ENCODE results near the gene DNAJB8. TPM values are rescaled to one million over a fixed set of nuclear protein-coding genes. Genes with fewer than 3 reads are reported as not detected.

Gene DNAJB8
- total RNA-seq, 2 donors from 2014 or later, result not detected

- Mint-ChIP-seq H3K27me3 (ENCODE audit: insufficient read depth) (peaks cover 96% of the 10 kb centered on the region), H3K4me3 (no peak overlapping the region), H3K36me3 (ENCODE audit: low read depth) (no peaks in the 10 kb centered on the region), H3K4me1 (peaks cover 11% of the 10 kb centered on the region), H3K9me3 (peaks cover 2% of the 10 kb centered on the region), H3K27ac (no peak overlapping the region)
- Histone ChIP-seq H3K9me3 (ENCODE audit: control insufficient read depth, low read length) (no peaks in the 10 kb centered on the region), H3K4me3 (ENCODE audit: low read length) (no peak overlapping the region), H3K36me3 (ENCODE audit: control insufficient read depth, insufficient read depth, low read length) (no peaks in the 10 kb centered on the region), H3K9ac (ENCODE audit: extremely low read depth, low read length, poor library complexity, severe bottlenecking) (no peak overlapping the region), H3K27me3 (ENCODE audit: control insufficient read depth, insufficient read depth, low read length, poor library complexity, severe bottlenecking) (peaks cover 84% of the 10 kb centered on the region), H3K27ac (ENCODE audit: low read depth, low read length) (no peak overlapping the region), H3K4me1 (ENCODE audit: control insufficient read depth, insufficient read depth, low read length) (no peaks in the 10 kb centered on the region)
- 84 to 89% methylated on average over 11 to 17 of the region's 17 CpGs for WGBS, 2 experiments (ENCODE audit: insufficient coverage in 1 of 2, insufficient read length in 1 of 2)
- TF ChIP-seq CTCF (conservative IDR thresholded peaks at IDR 0.05), result no peak
- DNase-seq, result no peak
Measured at GRCh38 chr3:128468285-128468790, 1.6 kb upstream of the DNAJB8 start.

DNA sequence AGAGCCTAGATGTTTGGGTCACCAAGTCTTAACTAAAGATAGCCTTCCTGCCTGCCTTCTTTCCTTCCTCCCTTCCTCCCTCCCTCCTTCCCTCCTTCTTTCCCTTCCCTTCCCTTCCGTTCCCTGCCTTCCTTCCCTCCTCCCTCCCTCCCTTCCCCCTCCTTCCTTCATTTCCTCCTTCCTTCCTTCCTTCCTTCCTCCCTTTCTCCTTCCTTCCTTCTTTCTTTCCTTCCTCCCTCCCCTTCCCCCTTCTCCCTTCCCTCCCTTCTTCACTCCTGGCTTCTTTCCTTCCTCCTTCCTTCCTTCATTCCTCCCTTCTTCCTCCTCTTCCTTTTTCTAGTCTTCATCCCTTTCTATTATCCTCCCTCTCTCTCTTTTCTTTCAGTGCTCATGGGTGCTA is 2.0 kb downstream of the DNAJB8 start:
- no peak for TF ChIP-seq CTCF (conservative IDR thresholded peaks at IDR 0.05)
- no peak overlapping the region for H3K9ac ChIP-seq (ENCODE audit: extremely low read depth, low read length, poor library complexity, severe bottlenecking)
- no peak overlapping the region for H3K4me3 ChIP-seq (ENCODE audit: low read length)
- no peak for DNase-seq
- Mint-ChIP-seq H3K27me3 (ENCODE audit: insufficient read depth) (peaks cover 88% of the 10 kb centered on the region), H3K4me1 (peaks cover 11% of the 10 kb centered on the region), H3K9me3 (no peaks in the 10 kb centered on the region), H3K36me3 (ENCODE audit: low read depth) (no peaks in the 10 kb centered on the region), H3K27ac (no peak overlapping the region), H3K4me3 (no peak overlapping the region)
- H3K27me3 ChIP-seq (ENCODE audit: control insufficient read depth, insufficient read depth, low read length, poor library complexity, severe bottlenecking), result peaks cover 52% of the 10 kb centered on the region
- H3K36me3 ChIP-seq (ENCODE audit: control insufficient read depth, insufficient read depth, low read length), result no peaks in the 10 kb centered on the region
- H3K27ac ChIP-seq (ENCODE audit: low read depth, low read length), result no peak overlapping the region
- H3K9me3 ChIP-seq (ENCODE audit: control insufficient read depth, low read length), result no peaks in the 10 kb centered on the region
- H3K4me1 ChIP-seq (ENCODE audit: control insufficient read depth, insufficient read depth, low read length), result no peaks in the 10 kb centered on the region
- 67% methylated on average over 1 of the region's 1 CpG; no CpG with 5 or more reads in 1 of the 2 experiments for WGBS, 2 experiments (ENCODE audit: insufficient coverage in 1 of 2, insufficient read length in 1 of 2)

- Histone ChIP-seq H3K36me3 (ENCODE audit: control insufficient read depth, insufficient read depth, low read length) (no peaks in the 10 kb centered on the region), H3K4me3 (ENCODE audit: low read length) (no peak overlapping the region), H3K27ac (ENCODE audit: low read depth, low read length) (no peak overlapping the region), H3K9ac (ENCODE audit: extremely low read depth, low read length, poor library complexity, severe bottlenecking) (no peak overlapping the region), H3K4me1 (ENCODE audit: control insufficient read depth, insufficient read depth, low read length) (no peaks in the 10 kb centered on the region), H3K9me3 (ENCODE audit: control insufficient read depth, low read length) (no peaks in the 10 kb centered on the region), H3K27me3 (ENCODE audit: control insufficient read depth, insufficient read depth, low read length, poor library complexity, severe bottlenecking) (peaks cover 49% of the 10 kb centered on the region)
- peaks cover 11% of the 10 kb centered on the region for H3K4me1 Mint-ChIP-seq
- H3K4me3 Mint-ChIP-seq, result no peak overlapping the region
- TF ChIP-seq CTCF (conservative IDR thresholded peaks at IDR 0.05), result peak; percentile 55
- H3K27me3 Mint-ChIP-seq (ENCODE audit: insufficient read depth), result peaks cover 89% of the 10 kb centered on the region
- 89 to 94% methylated on average over 6 to 7 of the region's 7 CpGs for WGBS, 2 experiments (ENCODE audit: insufficient coverage in 1 of 2, insufficient read length in 1 of 2)
- no peak for DNase-seq
- no peak overlapping the region for H3K27ac Mint-ChIP-seq
- H3K9me3 Mint-ChIP-seq, result no peaks in the 10 kb centered on the region
- no peaks in the 10 kb centered on the region for H3K36me3 Mint-ChIP-seq (ENCODE audit: low read depth)
Measured at GRCh38 chr3:128464188-128464587, 2.5 kb downstream of the DNAJB8 start.
